Effector memory CD8-positive, alpha-beta T cell (primary cell): Measurements from ENCODE around the gene PRPF18.

Experiments
- ATAC-seq: fragments of 150-1000 bp; cut with Tn5 transposase; replicated peaks from 2 replicates; pipeline ENCODE4 v1.10.0; 2021; ENCODE audit warnings: mild to moderate bottlenecking, moderate library complexity
- DNase-seq, 3 experiments: peaks; one replicate each; pipeline ENCODE4 v3.0.0; 2021
- H3K27ac Mint-ChIP-seq, 2 donors: one replicate each; pipeline ENCODE4 v1.8.0; 2022; ENCODE audit warnings: mild to moderate bottlenecking in 2 of 2, mixed read lengths in 2 of 2, moderate library complexity in 2 of 2
- H3K27me3 Mint-ChIP-seq, 2 donors: one replicate each; pipeline ENCODE4 v1.8.0; 2022; ENCODE audit warnings: mixed read lengths in 2 of 2
- H3K36me3 Mint-ChIP-seq: one replicate; pipeline ENCODE4 v1.8.0; 2022; ENCODE audit warnings: mild to moderate bottlenecking, moderate library complexity, mixed read lengths; ENCODE audit not compliant: insufficient read depth
- H3K4me1 Mint-ChIP-seq, 2 donors: one replicate each; pipeline ENCODE4 v1.8.0; 2022; ENCODE audit warnings: low read depth in 2 of 2, mixed read lengths in 2 of 2
- H3K4me3 Mint-ChIP-seq, 2 donors: one replicate each; pipeline ENCODE4 v1.8.0; 2022; ENCODE audit warnings: mild to moderate bottlenecking in 2 of 2, mixed read lengths in 2 of 2, moderate library complexity in 2 of 2
- H3K9me3 Mint-ChIP-seq, 2 donors: one replicate each; pipeline ENCODE4 v1.8.0; 2022; ENCODE audit warnings: mixed read lengths in 2 of 2

PRPF18 gene

GRCh38 chr10:13585195-13585751, 1.5 kb upstream of the PRPF18 start:
- Mint-ChIP-seq H3K27me3 (peaks cover 39 to 41% of the 10 kb centered on the region in 2 donors), H3K9me3 (no peaks in the 10 kb centered on the region), H3K4me1 (peaks cover 21% of the 10 kb centered on the region in 2 donors), H3K4me3 (no peak overlapping the region), H3K27ac (no peak overlapping the region), H3K36me3 (peaks cover 12% of the 10 kb centered on the region)
- DNase-seq (no peak), ATAC-seq (no peak)

GRCh38 chr10:13585943-13586342, 822 bp upstream of the PRPF18 start:
- DNase-seq, result no peak
- Mint-ChIP-seq H3K27me3 (peaks cover 32 to 35% of the 10 kb centered on the region in 2 donors), H3K36me3 (peaks cover 12% of the 10 kb centered on the region), H3K27ac (no peak overlapping the region), H3K4me1 (peaks cover 21% of the 10 kb centered on the region in 2 donors), H3K9me3 (no peaks in the 10 kb centered on the region), H3K4me3 (peak overlapping the region in 1 of 2 donors; percentile 99)
- ATAC-seq, result no peak

- Mint-ChIP-seq H3K27me3 (peaks cover 23 to 25% of the 10 kb centered on the region in 2 donors), H3K4me1 (peaks cover 21 to 26% of the 10 kb centered on the region in 2 donors), H3K27ac (peak overlapping the region; percentile 96 to 98), H3K36me3 (peaks cover 21% of the 10 kb centered on the region), H3K4me3 (peak overlapping the region; percentile 99 to 100), H3K9me3 (no peaks in the 10 kb centered on the region)
- ATAC-seq (no peak), DNase-seq (no peak)
These were observed 626 bp downstream of the PRPF18 start for GRCh38 chr10:13587391-13587790.

- H3K27me3 Mint-ChIP-seq, result peaks cover 10 to 12% of the 10 kb centered on the region in 2 donors
- DNase-seq (no peak), ATAC-seq (no peak)
- peaks cover 23% of the 10 kb centered on the region for H3K36me3 Mint-ChIP-seq
- peaks cover 21 to 33% of the 10 kb centered on the region in 2 donors for H3K4me1 Mint-ChIP-seq
- no peaks in the 10 kb centered on the region for H3K9me3 Mint-ChIP-seq
- peak overlapping the region in 1 of 2 donors; percentile 99 for H3K4me3 Mint-ChIP-seq
- no peak overlapping the region for H3K27ac Mint-ChIP-seq
These were observed 2.6 kb downstream of the PRPF18 start for GRCh38 chr10:13589316-13589715.

GRCh38 chr10:13590886-13591285, 4.1 kb downstream of the PRPF18 start:
- Mint-ChIP-seq H3K36me3 (peaks cover 28% of the 10 kb centered on the region), H3K27me3 (no peaks in the 10 kb centered on the region), H3K4me1 (peaks cover 21 to 40% of the 10 kb centered on the region in 2 donors), H3K27ac (no peak overlapping the region), H3K4me3 (no peak overlapping the region), H3K9me3 (no peaks in the 10 kb centered on the region)
- no peak for ATAC-seq
- DNase-seq, result no peak

GRCh38 chr10:13592306-13592705, 5.5 kb downstream of the PRPF18 start:
- Mint-ChIP-seq H3K36me3 (peaks cover 24% of the 10 kb centered on the region), H3K4me3 (no peak overlapping the region), H3K27me3 (no peaks in the 10 kb centered on the region), H3K9me3 (no peaks in the 10 kb centered on the region), H3K4me1 (peaks cover 18 to 40% of the 10 kb centered on the region in 2 donors), H3K27ac (no peak overlapping the region)
- no peak for ATAC-seq
- no peak for DNase-seq

- H3K36me3 Mint-ChIP-seq, result peaks cover 30% of the 10 kb centered on the region
- no peak for DNase-seq
- ATAC-seq, result no peak
These were observed 6.8 kb downstream of the PRPF18 start for GRCh38 chr10:13593535-13593934.

GRCh38 chr10:13594641-13595040, 7.9 kb downstream of the PRPF18 start:
- no peaks in the 10 kb centered on the region for H3K9me3 Mint-ChIP-seq
- peaks cover 6 to 29% of the 10 kb centered on the region in 2 donors for H3K4me1 Mint-ChIP-seq
- H3K27me3 Mint-ChIP-seq, result no peaks in the 10 kb centered on the region
- no peak for ATAC-seq
- no peak overlapping the region for H3K27ac Mint-ChIP-seq
- peaks cover 33% of the 10 kb centered on the region for H3K36me3 Mint-ChIP-seq
- no peak for DNase-seq
- no peak overlapping the region for H3K4me3 Mint-ChIP-seq

More at GRCh38 chr10:13593535-13593934, 6.8 kb downstream of the PRPF18 start:
- peaks cover 14 to 38% of the 10 kb centered on the region in 2 donors for H3K4me1 Mint-ChIP-seq
- H3K4me3 Mint-ChIP-seq, result no peak overlapping the region
- H3K27me3 Mint-ChIP-seq, result no peaks in the 10 kb centered on the region
- H3K9me3 Mint-ChIP-seq, result no peaks in the 10 kb centered on the region
- H3K27ac Mint-ChIP-seq, result peak overlapping the region in 1 of 2 donors; percentile 45

GRCh38 chr10:13597909-13598308, 11.1 kb downstream of the PRPF18 start:
- Mint-ChIP-seq H3K27me3 (no peaks in the 10 kb centered on the region), H3K36me3 (peaks cover 46% of the 10 kb centered on the region), H3K27ac (no peak overlapping the region), H3K9me3 (no peaks in the 10 kb centered on the region), H3K4me1 (peaks cover 6 to 21% of the 10 kb centered on the region in 2 donors), H3K4me3 (no peak overlapping the region)
- DNase-seq (no peak), ATAC-seq (no peak)

GRCh38 chr10:13604357-13605040, 17.7 kb downstream of the PRPF18 start:
- Mint-ChIP-seq H3K36me3 (peaks cover 70% of the 10 kb centered on the region), H3K27me3 (no peaks in the 10 kb centered on the region), H3K4me1 (peaks cover 0 to 2% of the 10 kb centered on the region in 2 donors), H3K4me3 (no peak overlapping the region), H3K27ac (no peak overlapping the region), H3K9me3 (no peaks in the 10 kb centered on the region)
- DNase-seq, result no peak
- ATAC-seq, result no peak

GRCh38 chr10:13608246-13608853, 21.6 kb downstream of the PRPF18 start:
- no peak for DNase-seq
- Mint-ChIP-seq H3K27me3 (no peaks in the 10 kb centered on the region), H3K36me3 (peaks cover 82% of the 10 kb centered on the region), H3K27ac (peak overlapping the region in 1 of 2 donors; percentile 13), H3K4me3 (no peak overlapping the region), H3K4me1 (no peaks in the 10 kb centered on the region), H3K9me3 (no peaks in the 10 kb centered on the region)
- ATAC-seq, result no peak

- Mint-ChIP-seq H3K4me1 (no peaks in the 10 kb centered on the region), H3K4me3 (no peak overlapping the region), H3K9me3 (no peaks in the 10 kb centered on the region), H3K27me3 (no peaks in the 10 kb centered on the region), H3K36me3 (peaks cover 82% of the 10 kb centered on the region), H3K27ac (no peak overlapping the region)
- DNase-seq, result no peak
- ATAC-seq, result no peak
These were observed 26.0 kb downstream of the PRPF18 start for GRCh38 chr10:13612654-13613373.

- H3K27me3 Mint-ChIP-seq, result no peaks in the 10 kb centered on the region
- peaks cover 86% of the 10 kb centered on the region for H3K36me3 Mint-ChIP-seq
- ATAC-seq (no peak), DNase-seq (no peak)
- no peak overlapping the region for H3K4me3 Mint-ChIP-seq
- H3K9me3 Mint-ChIP-seq, result no peaks in the 10 kb centered on the region
- no peaks in the 10 kb centered on the region for H3K4me1 Mint-ChIP-seq
- H3K27ac Mint-ChIP-seq, result no peak overlapping the region
These were observed 26.8 kb downstream of the PRPF18 start for GRCh38 chr10:13613519-13613918.
